GM18951 (cell line): ENCODE measurements around the gene PDE8B.

Source experiments
- POLR2A ChIP-seq: IDR thresholded peaks from 4 replicates; pipeline ENCODE4 v1.6.1; 2011; ENCODE audit warnings: mild to moderate bottlenecking; ENCODE audit not compliant: insufficient read length, insufficient read depth; ENCODE audit errors: extremely low read depth
- in situ Hi-C: fragments of 300-500 bp; cut with MboI; formaldehyde crosslinking; loops from one replicate; pipeline ENCODE4 v1.12.0; 2022; ENCODE audit warnings: low sequenced_read_pairs, mixed read lengths, inconsistent platforms; ENCODE audit not compliant: unreplicated experiment

The PDE8B gene

GRCh38 chr5:77204967-77205366, 5.5 kb upstream of the PDE8B start:
- in situ Hi-C loops = no loop called here
- TF ChIP-seq POLR2A = no peak

GRCh38 chr5:77208507-77209163, 1.8 kb upstream of the PDE8B start:
- in situ Hi-C loops = no loop called here
- no peak for TF ChIP-seq POLR2A

- in situ Hi-C loops = no loop called here
- no peak for TF ChIP-seq POLR2A
Observed at GRCh38 chr5:77209495-77210090, 887 bp upstream of the PDE8B start.

- in situ Hi-C loops = no loop called here
- no peak for TF ChIP-seq POLR2A
Observed at GRCh38 chr5:77210964-77211690, 647 bp downstream of the PDE8B start.

GRCh38 chr5:77211691-77212047, 1.2 kb downstream of the PDE8B start:
- in situ Hi-C loops = no loop called here
- TF ChIP-seq POLR2A = no peak

- in situ Hi-C loops = no loop called here
- TF ChIP-seq POLR2A = no peak
Observed at GRCh38 chr5:77213601-77214000, 3.1 kb downstream of the PDE8B start.

GRCh38 chr5:77214151-77214550, 3.7 kb downstream of the PDE8B start:
- no peak for TF ChIP-seq POLR2A
- in situ Hi-C loops = no loop called here

- in situ Hi-C loops = no loop called here
- TF ChIP-seq POLR2A = no peak
Observed at GRCh38 chr5:77218263-77218662, 7.8 kb downstream of the PDE8B start.

- no peak for TF ChIP-seq POLR2A
- in situ Hi-C loops = no loop called here
Observed at GRCh38 chr5:77221115-77221514, 10.6 kb downstream of the PDE8B start.

GRCh38 chr5:77222722-77223121, 12.2 kb downstream of the PDE8B start:
- in situ Hi-C loops = no loop called here
- TF ChIP-seq POLR2A = no peak

- no peak for TF ChIP-seq POLR2A
- in situ Hi-C loops = no loop called here
Observed at GRCh38 chr5:77223653-77224052, 13.2 kb downstream of the PDE8B start.

GRCh38 chr5:77224672-77225355, 14.3 kb downstream of the PDE8B start:
- no peak for TF ChIP-seq POLR2A
- in situ Hi-C loops = no loop called here

GRCh38 chr5:77225531-77225930, 15.1 kb downstream of the PDE8B start:
- TF ChIP-seq POLR2A = no peak
- in situ Hi-C loops = no loop called here
